Colonic mucosa (tissue), 4 donors: ENCODE measurements around the gene NANOS3. TPM values are rescaled to one million over a fixed set of nuclear protein-coding genes. Genes with fewer than 3 reads are reported as not detected.

Experiments
- DNase-seq: peaks from one replicate; pipeline ENCODE4 v3.0.0-alpha.2; 2020
- H3K27ac ChIP-seq: fragments of 200-600 bp; one replicate; pipeline ENCODE4 v1.8.0; 2021
- H3K27me3 ChIP-seq: fragments of 200-600 bp; one replicate; pipeline ENCODE4 v1.8.0; 2021
- H3K36me3 ChIP-seq: fragments of 200-600 bp; one replicate; pipeline ENCODE4 v1.8.0; 2021
- H3K4me1 ChIP-seq: fragments of 200-600 bp; one replicate; pipeline ENCODE4 v1.8.0; 2021; ENCODE audit warnings: mild to moderate bottlenecking
- H3K4me3 ChIP-seq: fragments of 200-600 bp; one replicate; pipeline ENCODE4 v1.8.0; 2021
- H3K9ac ChIP-seq, 2 donors: one replicate each; pipeline ENCODE4 v1.7.0; 2013; ENCODE audit warnings: control low read depth in 2 of 2, low read depth in 2 of 2, low read length in 2 of 2
- H3K9me3 ChIP-seq: fragments of 200-600 bp; one replicate; pipeline ENCODE4 v1.8.0; 2021
- intact Hi-C: fragments of 100-400 bp; cut with DNase I; formaldehyde crosslinking; loops from one replicate; pipeline ENCODE4 v1.14.1; 2022
- total RNA-seq, 2 donors: library from RNA; stranded (reverse); fragmentation: NEBNext Ultra II Directional in 1 of 2; extraction: Animal tissue kit (Norgen Biotek cat#: 25700) in 1 of 2; gene quantifications; one replicate each; pipeline ENCODE4 v1.2.1, GENCODE V29; 2021
- TF ChIP-seq, protein P1 (sequence below): fragments of 200-600 bp; IDR thresholded peaks from one replicate; pipeline ENCODE4 v1.8.0; 2022; ENCODE audit warnings: antibody characterized with exemption, mild to moderate bottlenecking
- donor health status: healthy.
- donor health status: DM: no; HTN: no; CAD: no.
- donor health status: DM: no; HTN: no; CAD: no.

The NANOS3 gene
- total RNA-seq, 2 donors from 2014 or later, result not detected

GRCh38 chr19:13865571-13866462 is 11.1 kb upstream of the NANOS3 start:
- H3K9me3 ChIP-seq, result no peaks in the 10 kb centered on the region
- H3K4me3 ChIP-seq, result peak overlapping the region; percentile 65
- H3K27me3 ChIP-seq, result no peaks in the 10 kb centered on the region
- peak; percentile 39 for DNase-seq
- TF ChIP-seq, protein P1, sequence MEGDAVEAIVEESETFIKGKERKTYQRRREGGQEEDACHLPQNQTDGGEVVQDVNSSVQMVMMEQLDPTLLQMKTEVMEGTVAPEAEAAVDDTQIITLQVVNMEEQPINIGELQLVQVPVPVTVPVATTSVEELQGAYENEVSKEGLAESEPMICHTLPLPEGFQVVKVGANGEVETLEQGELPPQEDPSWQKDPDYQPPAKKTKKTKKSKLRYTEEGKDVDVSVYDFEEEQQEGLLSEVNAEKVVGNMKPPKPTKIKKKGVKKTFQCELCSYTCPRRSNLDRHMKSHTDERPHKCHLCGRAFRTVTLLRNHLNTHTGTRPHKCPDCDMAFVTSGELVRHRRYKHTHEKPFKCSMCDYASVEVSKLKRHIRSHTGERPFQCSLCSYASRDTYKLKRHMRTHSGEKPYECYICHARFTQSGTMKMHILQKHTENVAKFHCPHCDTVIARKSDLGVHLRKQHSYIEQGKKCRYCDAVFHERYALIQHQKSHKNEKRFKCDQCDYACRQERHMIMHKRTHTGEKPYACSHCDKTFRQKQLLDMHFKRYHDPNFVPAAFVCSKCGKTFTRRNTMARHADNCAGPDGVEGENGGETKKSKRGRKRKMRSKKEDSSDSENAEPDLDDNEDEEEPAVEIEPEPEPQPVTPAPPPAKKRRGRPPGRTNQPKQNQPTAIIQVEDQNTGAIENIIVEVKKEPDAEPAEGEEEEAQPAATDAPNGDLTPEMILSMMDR, result no peak
- intact Hi-C loops, result no loop called here
- no peak overlapping the region for H3K27ac ChIP-seq
- peak overlapping the region; percentile 51 to 64 for H3K9ac ChIP-seq
- H3K36me3 ChIP-seq, result no peaks in the 10 kb centered on the region
- no peaks in the 10 kb centered on the region for H3K4me1 ChIP-seq

GRCh38 chr19:13866463-13867046 is 10.4 kb upstream of the NANOS3 start:
- no peaks in the 10 kb centered on the region for H3K27me3 ChIP-seq
- no peaks in the 10 kb centered on the region for H3K9me3 ChIP-seq
- no peaks in the 10 kb centered on the region for H3K36me3 ChIP-seq
- H3K9ac ChIP-seq, result peak overlapping the region in 1 of 2 donors; percentile 51
- DNase-seq, result no peak
- no peak overlapping the region for H3K27ac ChIP-seq
- no peaks in the 10 kb centered on the region for H3K4me1 ChIP-seq
- TF ChIP-seq, protein P1, result no peak
- H3K4me3 ChIP-seq, result no peak overlapping the region
- intact Hi-C loops, result no loop called here

DNA sequence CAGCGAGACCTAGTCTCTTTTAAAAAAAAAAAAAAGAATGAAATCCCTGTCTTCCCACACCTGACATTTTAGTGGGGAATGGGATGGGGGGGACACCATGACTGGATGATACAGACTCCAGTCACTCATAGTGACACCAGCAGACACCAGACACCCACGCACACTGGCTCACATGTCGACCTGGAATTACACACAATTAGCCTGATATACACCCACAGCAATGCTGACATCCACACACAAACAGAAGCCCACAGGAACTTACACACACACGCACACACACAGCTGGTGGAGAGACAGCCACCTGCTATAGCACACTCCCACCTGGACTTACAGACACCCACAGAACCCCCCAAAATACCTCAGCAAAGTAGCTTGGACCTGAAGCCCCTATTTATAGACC is 8.3 kb upstream of the NANOS3 start:
- no peak overlapping the region for H3K27ac ChIP-seq
- H3K4me3 ChIP-seq, result no peak overlapping the region
- H3K9ac ChIP-seq, result no peak overlapping the region
- no peaks in the 10 kb centered on the region for H3K36me3 ChIP-seq
- no peaks in the 10 kb centered on the region for H3K4me1 ChIP-seq
- TF ChIP-seq, protein P1, result no peak
- intact Hi-C loops, result no loop called here
- no peaks in the 10 kb centered on the region for H3K9me3 ChIP-seq
- no peaks in the 10 kb centered on the region for H3K27me3 ChIP-seq
- DNase-seq, result no peak

- H3K27me3 ChIP-seq, result no peaks in the 10 kb centered on the region
- no peak for DNase-seq
- H3K9ac ChIP-seq, result no peak overlapping the region
- H3K27ac ChIP-seq, result no peak overlapping the region
- TF ChIP-seq, protein P1, result no peak
- intact Hi-C loops, result no loop called here
- H3K4me3 ChIP-seq, result no peak overlapping the region
- H3K9me3 ChIP-seq, result no peaks in the 10 kb centered on the region
- H3K36me3 ChIP-seq, result no peaks in the 10 kb centered on the region
- no peaks in the 10 kb centered on the region for H3K4me1 ChIP-seq
These were observed 7.7 kb upstream of the NANOS3 start for GRCh38 chr19:13869281-13869680.

GRCh38 chr19:13870873-13871272 is 6.1 kb upstream of the NANOS3 start:
- no peaks in the 10 kb centered on the region for H3K4me1 ChIP-seq
- H3K27ac ChIP-seq, result no peak overlapping the region
- no peak overlapping the region for H3K4me3 ChIP-seq
- no peaks in the 10 kb centered on the region for H3K36me3 ChIP-seq
- no peaks in the 10 kb centered on the region for H3K27me3 ChIP-seq
- TF ChIP-seq, protein P1, result no peak
- H3K9ac ChIP-seq, result no peak overlapping the region
- no peak for DNase-seq
- intact Hi-C loops, result no loop called here
- H3K9me3 ChIP-seq, result no peaks in the 10 kb centered on the region
